DND-41 (cell line): ENCODE data around the gene ATAD3C.
"Not testable (repeated sequence)": the region's sequence is repeated elsewhere in the genome, so short reads cannot be mapped to it uniquely, and the experiment has no call there.

Experiments used
- CTCF ChIP-seq: IDR thresholded peaks from 2 replicates; pipeline ENCODE4 v1.5.1; 2012; ENCODE audit warnings: borderline replicate concordance, low read length, moderate library complexity, mild to moderate bottlenecking; ENCODE audit not compliant: poor library complexity, severe bottlenecking; ENCODE audit errors: extremely low read depth
- EZH2 ChIP-seq: IDR thresholded peaks from 3 replicates; pipeline ENCODE4 v1.6.1; 2012; ENCODE audit warnings: borderline replicate concordance, low read depth, mild to moderate bottlenecking, moderate library complexity, low read length, inconsistent platforms; ENCODE audit not compliant: severe bottlenecking

DNA sequence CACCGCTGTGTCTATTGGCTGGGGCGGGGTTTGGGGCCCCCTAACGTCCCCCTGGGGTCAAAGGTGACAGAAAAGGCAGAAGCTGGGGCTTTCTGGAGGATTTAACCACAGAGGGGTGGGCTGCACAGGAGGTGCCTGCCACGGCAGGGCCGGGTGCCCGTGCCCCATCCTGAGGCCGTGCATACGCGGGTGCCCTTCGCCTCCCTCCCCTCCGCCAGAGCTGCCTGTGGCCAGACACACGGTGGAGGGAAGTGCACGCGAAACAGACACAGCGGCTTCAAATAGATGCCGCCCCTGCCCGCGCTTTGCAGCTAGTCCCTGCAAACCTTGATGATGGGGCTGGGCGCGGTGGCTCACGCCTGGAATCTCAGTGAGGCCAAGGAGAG is 60.0 kb downstream of the ATAD3C start:
- not testable (repeated sequence) for TF ChIP-seq EZH2, CTCF
